ENCODE measurements around the gene VWA3B.
A peak's percentile ranks its signal among the peaks of the same experiment; 100 is the strongest.
"Not testable (repeated sequence)": the region's sequence is repeated elsewhere in the genome, so short reads cannot be mapped to it uniquely, and the experiment has no call there.

VWA3B gene

DNA sequence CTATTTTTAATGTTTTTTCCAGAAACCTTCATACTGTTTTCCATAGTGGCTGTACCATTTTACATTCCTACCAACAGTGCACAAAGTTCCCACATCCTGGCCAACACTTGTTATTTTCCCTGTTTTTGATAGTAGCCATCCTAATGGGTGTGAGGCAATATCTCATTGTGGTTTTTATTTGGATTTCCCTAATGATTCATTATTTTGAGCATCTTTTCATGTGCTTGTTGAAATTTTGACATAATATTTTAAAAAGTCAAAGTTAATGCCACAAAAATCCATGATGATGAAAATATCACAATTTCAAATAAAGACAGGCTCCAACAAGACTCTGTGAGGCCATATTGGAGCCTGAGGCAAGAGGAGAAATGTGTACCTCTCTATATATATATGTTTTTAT is 50.2 kb downstream of the VWA3B start:
- DNase-seq (ENCODE audit: low spot score) = no peak

DNA sequence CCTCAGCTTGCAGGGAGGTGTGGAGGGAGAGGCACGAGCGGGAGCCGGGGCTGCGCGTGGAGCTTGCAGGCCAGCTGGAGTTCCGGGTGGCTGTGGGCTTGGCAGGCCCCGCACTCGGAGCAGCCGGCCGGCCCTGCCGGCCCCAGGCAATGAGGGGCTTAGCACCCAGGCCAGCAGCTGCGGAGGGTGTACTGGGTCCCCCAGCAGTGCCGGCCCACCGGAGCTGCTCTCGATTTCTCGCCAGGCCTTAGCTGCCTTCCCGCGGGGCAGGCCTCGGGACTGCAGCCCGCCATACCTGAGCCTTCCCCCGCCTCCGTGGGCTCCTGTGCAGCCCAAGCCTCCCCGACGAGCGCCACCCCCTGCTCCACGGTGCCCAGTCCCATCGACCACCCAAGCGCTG is 52.0 kb downstream of the VWA3B start:
- DNase-seq (ENCODE audit: low spot score) = not testable (repeated sequence)

- DNase-seq (ENCODE audit: low spot score) = no peak
Observed at GRCh38 chr2:98140210-98140609, 53.2 kb downstream of the VWA3B start.

GRCh38 chr2:98142106-98142791 is 55.3 kb downstream of the VWA3B start:
- no peak for DNase-seq (ENCODE audit: low spot score)

DNA sequence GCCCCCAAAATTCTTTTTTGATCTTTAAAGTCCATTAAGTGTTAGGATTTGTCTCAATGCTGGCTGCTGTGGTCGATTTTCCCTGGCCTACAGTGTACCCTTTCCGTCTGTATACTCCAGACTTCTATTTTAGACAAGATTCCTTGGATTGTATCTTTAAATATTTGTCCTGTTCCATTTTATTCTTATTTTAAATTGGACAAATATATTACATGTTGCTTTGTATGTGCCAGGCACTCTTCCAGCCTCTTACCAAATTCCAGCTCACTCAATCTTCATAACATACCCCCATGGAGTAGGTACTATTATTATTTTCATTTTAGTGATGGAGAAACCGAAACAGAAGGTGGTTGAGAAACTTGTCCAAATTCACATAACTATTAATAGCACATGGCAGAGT is 58.1 kb downstream of the VWA3B start:
- no peak for DNase-seq (ENCODE audit: low spot score)

- not testable (repeated sequence) for DNase-seq (ENCODE audit: low spot score)
Observed at GRCh38 chr2:98147900-98148299, 60.9 kb downstream of the VWA3B start.

DNA sequence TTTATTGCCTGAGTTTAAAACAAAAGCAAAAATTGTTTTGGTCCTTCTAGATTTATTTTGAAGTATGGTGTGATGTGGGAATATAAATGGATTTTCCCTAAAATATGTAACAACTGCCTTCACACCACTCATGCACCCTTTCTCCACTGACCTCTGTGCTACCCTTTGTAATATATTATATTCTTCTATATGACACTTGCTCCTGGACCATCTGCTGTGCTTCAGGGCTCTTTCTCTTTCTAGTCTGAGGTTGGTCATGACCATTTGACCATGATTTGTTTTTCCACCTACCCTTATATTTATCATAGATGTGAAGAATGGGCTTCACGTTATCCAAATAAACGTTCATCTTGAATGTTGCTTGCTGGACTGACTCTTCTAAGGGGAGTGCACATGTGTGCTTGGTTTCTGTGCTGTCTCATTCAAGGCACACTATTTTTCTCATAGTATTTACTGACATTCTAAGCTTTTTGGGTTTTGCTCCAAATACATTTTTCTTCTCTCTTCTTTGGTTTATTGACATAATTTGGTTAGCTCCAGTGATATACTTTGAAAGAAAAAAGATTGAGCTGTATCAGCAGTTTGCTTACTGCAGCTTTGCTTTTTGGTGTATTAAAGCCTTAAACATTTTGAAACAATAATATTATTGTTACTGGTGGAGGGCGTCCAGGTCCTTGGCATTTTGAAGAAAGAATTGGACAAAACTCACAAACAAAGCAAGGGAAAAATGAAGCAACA is 61.8 kb downstream of the VWA3B start:
- no peak for DNase-seq (ENCODE audit: low spot score)

- peak; percentile 6 for DNase-seq (ENCODE audit: low spot score)
Observed at GRCh38 chr2:98149333-98149697, 62.3 kb downstream of the VWA3B start.

DNA sequence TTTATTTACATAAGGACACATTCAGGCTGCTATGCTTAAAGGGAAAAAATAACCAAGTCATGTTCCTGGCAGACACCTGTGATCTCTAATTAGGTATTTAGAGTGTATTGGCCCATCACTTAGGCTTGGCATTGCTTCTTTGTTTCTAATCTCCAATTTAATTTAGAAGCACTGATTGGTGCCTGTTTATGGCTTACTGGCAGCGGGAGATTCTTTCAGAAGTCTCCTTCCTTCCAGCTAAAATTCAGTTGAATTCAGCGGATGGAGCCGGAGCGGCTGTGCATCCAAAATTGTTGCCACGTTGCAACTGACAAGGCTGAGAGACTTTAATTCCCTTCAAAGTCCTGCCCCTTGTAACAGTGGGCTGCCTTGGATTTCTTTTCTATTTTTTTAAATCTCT is 66.5 kb downstream of the VWA3B start:
- DNase-seq (ENCODE audit: low spot score) = no peak

DNA sequence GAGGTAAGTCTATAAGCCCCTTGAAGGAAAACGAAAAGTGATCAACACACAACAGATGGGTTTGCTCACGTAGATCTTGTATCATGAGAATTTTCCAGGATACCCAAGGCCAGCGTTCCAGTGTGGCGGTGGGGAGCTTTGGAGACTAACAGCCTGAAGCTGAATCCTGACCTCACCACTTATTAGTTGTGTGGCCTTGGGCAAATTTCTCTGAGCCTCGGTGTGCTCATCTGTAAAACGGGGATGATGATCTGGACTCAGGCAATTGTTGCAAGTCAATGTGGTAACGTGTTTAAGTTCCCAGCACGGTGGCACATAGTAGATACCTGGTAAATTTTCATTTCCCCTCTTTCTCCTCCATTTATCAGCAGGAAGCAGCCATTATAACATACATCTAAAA is 68.3 kb downstream of the VWA3B start:
- no peak for DNase-seq (ENCODE audit: low spot score)

GRCh38 chr2:98155716-98156115 is 68.7 kb downstream of the VWA3B start:
- no peak for DNase-seq (ENCODE audit: low spot score)

DNA sequence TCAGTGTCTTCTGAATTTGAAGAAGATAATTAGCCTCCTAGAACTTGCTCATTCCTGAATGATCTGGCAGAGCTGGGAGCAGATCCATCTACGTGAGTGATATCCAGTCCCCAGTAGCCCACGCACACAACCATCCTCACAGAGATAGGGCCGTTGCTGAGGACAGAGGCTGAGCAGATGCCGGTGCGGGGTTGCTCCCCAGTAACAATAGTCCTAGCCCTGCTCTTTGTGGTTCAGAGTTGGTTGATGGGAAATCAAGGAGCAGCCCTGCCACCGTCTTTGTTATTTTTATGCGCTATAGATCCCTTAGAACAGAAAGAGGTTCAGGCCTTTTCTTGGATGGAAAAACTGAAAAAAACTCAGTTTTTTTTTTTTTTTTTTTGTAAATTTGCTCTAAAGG is 69.3 kb downstream of the VWA3B start:
- DNase-seq (ENCODE audit: low spot score) = no peak

DNA sequence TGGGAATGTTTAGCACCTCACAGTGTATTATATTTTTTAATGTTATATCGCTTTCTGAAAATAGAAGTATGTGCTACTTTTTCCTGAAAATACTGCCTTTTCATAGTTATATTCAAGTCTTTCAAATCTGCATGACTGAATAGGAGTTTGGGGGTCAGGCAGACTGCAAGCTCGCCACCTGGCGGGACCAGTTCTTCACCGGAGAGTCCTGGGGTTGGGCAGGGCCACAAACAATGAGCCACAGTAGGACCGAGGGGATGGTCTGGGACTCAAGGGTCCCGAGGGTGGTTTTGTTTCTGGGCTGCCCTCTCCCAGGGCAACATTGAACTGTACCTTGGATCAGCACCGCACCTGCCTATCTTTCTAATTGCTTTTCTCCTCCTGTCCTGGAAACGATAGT is 70.6 kb downstream of the VWA3B start:
- DNase-seq (ENCODE audit: low spot score) = no peak

DNA sequence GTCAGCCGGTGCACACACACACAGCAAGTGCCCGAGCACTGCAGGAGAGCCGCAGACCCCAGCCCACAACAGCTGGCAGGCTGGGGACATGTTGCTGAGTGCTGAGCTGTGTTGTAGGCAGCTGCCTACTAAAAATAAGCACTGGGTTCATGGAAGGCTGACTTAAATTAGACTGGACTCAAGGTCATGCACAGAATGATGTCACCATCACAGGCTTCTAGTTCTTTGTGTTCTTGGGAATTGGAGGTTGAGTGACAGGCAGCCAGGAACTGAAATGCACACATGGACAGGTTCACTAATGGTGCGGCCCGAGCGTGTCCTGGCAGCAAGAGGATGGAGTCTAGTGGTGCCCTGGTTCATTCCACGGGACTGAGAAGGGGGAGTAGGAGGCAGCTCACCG is 71.3 kb downstream of the VWA3B start:
- DNase-seq (ENCODE audit: low spot score) = no peak

DNA sequence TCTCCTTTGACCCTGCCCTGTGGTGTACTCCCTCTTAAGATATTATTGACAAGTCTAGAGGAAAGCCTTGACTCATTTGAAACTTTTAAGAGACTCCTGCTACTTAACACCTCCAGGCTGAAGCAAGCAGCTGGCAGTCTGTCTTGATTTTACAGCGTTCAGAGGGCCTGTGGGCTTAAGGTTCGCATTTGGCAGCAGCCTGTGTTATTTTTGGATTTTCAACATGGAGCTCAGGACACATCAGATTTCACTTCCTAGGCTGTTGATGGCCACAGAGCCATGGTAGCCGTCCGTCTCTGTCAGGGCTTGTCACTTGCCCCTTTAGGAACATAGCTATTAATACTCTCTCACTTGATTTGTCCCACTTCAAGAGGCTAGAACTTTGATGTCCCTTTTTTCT is 73.6 kb downstream of the VWA3B start:
- no peak for DNase-seq (ENCODE audit: low spot score)

- no peak for DNase-seq (ENCODE audit: low spot score)
Observed at GRCh38 chr2:98161186-98161585, 74.2 kb downstream of the VWA3B start.

DNA sequence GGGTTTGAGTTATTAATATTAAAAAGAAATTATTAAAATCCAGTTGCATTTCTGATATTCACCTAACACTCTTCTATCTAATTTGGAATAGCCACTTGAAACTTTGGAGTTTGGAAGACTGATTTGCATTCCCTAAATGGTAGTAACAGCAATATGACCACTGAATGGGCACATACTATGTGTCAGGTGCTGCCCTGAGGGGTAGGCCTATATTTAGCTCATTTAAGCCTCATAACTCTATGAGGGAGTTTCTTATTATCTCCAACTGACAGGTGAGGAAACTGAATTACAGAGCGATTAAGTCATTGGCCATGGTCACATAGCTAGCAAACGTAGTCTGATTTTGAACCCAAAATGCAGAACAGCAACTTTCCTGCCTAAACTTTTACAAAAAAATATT is 77.3 kb downstream of the VWA3B start:
- no peak for DNase-seq (ENCODE audit: low spot score)

- DNase-seq (ENCODE audit: low spot score) = no peak
Observed at GRCh38 chr2:98165516-98166071, 78.6 kb downstream of the VWA3B start.

DNA sequence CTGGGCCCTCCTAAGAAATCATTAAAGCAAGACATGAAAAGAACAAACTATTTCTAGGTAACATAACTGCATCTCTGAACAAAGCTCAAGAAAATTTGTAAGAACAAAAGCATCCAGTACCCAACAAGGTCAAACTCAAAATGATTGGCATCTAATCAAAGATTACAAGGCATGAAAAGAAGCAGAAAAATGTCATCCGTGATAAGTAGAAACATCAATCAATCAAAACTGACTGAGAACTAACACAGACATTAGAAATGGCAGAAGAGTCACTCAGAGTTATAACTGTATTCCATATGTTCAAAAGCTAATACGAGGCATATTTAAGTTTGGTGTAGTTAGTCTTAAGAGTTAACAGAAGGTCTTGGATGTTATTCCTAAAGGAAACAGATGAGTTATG is 80.9 kb downstream of the VWA3B start:
- DNase-seq (ENCODE audit: low spot score) = no peak

GRCh38 chr2:98170076-98170475 is 83.1 kb downstream of the VWA3B start:
- DNase-seq (ENCODE audit: low spot score) = no peak

DNA sequence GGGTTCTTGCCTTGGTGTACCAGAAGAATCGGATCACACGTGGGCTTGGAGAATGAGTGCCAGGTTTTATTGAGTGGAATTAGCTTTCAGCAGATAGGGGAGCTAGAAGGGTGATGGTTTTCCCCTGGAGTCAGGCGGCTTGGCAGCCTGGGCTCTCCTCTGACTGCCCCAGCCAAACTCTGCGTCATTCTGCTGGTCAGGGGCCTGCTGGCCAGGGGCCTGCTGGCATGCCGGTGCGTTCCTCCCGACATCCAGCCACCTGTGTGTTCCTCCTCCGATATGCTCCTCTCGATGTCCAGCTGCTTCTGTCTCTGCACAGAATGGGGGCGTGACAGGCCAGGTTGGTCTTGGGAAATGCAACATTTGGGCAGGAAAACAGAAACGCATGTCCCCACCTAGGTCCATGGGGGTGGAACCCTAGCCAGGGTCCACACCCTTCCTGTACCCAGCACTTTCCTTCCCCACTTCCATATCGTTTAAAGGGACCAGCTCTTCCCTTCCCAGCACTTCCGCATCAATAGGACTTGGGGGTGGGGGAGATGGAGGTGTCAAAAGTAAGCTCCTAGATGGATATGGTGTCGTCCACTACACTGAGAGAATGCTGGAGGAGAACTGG is 85.3 kb downstream of the VWA3B start:
- DNase-seq (ENCODE audit: low spot score) = no peak

DNA sequence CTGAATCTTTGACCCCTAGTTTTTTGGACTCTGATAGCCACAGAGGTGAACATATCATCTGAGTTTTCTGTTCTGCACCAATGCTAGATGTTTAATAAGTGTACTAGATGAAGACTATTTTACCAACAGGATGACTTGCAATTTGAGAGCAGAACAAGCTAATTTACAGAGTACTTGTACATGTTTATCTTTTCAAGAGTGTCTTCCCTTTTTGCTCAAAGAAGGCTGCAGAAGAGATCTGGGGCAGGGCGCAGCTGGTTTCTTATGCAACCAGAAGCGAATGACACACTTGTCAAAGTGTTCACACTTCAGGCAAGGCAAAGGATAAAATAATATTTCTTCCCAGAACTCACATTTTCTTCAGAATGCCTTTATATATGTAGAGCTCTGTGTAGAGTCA is 86.0 kb downstream of the VWA3B start:
- no peak for DNase-seq (ENCODE audit: low spot score)

DNA sequence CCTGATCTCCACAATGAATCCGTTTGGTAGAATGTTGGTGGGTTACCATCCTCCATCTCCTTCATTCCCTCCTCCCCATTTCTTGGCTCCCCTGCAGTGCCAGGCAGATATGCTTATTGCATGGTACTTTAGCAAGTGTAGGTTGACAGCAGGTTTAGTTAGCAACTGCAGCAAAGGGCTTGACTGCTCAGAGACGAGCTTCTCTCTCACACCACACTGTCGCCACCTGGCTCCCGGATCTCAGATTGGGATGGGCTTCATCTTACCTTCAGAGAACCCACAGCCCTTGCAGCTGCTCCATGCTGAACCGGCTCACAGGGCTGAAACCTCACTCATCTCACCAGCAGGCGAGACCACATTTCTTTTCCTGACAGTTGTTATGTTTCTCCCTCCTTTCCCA is 88.8 kb downstream of the VWA3B start:
- DNase-seq (ENCODE audit: low spot score) = no peak

Measured in activated CD4-positive, alpha-beta T cell treated with anti-CD3 and anti-CD28 coated beads, Interleukin-2, Interleukin-4, amounts not matched to agents 100 ng/mL and 50 ng/mL, durations not matched to agents 16 hours and 8 hours (primary cell).